Fibroblast of skin of scalp (primary cell): ENCODE results near the gene SGPP2.
"Not testable (repeated sequence)": the region's sequence is repeated elsewhere in the genome, so short reads cannot be mapped to it uniquely, and the experiment has no call there.

ENCODE experiments used
- DNase-seq: peaks from one replicate; pipeline ENCODE4 v3.0.0-alpha.2; 2013

SGPP2 gene

GRCh38 chr2:222582928-222583327, 158.6 kb downstream of the SGPP2 start:
- no peak for DNase-seq

DNA sequence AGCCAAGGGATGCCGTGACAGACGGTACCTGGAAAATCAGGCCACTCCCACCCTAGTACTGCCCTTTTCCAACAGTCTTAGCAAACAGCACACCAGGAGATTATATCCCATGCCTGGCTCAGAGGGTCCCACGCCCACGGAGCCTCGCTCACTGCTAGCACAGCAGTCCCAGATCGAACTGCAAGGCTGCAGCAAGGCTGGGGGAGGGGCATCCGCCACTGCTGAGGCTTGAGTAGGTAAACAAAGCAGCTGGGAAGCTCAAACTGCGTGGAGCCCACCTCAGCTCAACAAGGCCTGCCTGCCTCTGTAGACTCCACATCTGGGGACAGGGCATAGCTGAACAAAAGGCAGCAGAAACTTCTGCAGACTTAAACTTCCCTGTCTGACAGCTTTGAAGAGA, 160.2 kb downstream of the SGPP2 start:
- DNase-seq, result not testable (repeated sequence)

DNA sequence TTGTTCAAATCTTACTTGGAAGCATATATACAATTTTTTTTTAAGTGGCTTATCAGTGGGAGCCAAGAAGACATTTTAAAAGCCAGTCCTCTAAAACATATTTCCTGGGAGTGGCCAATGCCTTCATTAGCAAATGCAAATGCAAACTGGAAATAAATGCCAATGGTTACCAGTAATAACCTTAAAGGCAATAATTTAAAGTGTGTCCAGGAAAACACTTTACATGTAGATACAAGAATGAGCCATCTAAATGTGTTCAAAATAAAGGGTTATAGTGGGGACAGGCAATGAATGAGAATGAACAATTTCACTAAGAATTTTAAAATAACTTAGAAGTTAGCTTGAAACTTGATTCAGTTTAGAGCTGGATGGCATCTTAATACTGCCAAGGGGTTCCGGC, 167.3 kb downstream of the SGPP2 start:
- no peak for DNase-seq

DNA sequence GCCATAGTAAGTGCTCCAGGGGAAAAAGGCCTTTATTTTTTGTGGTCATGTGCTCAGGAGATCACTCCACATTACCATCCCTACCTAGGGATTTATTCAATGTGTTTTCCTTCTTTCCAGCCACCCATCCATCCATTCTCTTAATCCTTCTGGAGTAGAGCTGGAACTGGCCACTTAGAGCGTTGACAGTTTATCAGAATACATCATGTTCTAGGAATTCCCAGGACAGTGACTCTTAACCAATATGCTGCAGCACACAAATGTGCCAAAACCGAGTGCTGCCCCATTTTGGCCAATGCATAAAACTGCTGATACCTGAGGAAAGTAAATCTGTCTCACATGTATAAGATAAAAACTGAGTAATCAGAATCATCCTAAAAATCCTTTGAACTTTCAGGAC, 167.8 kb downstream of the SGPP2 start:
- DNase-seq, result peak; percentile 12

DNA sequence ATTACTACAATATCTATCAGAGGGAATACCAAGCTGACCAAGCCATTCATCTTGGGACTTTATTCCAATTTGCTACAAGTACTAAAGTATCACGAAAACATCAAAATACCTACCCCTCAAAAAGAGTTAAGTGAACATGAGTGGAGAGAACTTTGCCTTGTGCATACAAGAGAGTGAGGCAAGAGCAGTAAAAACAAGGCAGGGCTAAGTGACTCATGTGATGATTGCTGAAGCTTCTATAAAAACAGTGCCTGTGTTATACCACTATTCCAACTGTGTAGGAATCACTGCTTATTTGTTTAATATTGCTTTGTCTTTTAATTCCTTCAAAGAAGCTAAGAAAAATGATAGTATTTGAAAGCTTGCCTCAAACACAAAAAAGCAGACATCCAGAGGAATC, 170.3 kb downstream of the SGPP2 start:
- DNase-seq, result peak; percentile 51

GRCh38 chr2:222595581-222595980, 171.2 kb downstream of the SGPP2 start:
- peak; percentile 53 for DNase-seq

DNA sequence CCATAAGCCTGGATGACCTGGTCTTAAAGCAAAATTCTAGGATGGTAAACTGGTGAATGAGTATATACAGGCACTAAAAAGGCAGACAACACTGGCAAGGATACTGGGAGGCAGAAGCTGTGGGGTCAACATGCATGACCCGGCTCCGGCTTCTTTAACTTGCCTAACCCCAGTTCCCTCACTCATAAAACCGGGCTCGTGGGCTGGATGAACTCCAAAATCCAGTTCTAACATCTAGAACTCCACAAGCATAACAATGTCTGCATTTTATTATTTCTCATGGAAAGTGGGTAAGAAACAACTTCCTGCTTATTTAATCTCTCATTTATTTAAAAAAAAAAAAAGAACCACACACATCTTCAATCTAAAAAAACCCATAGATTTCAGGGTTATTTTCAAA, 174.3 kb downstream of the SGPP2 start:
- no peak for DNase-seq

DNA sequence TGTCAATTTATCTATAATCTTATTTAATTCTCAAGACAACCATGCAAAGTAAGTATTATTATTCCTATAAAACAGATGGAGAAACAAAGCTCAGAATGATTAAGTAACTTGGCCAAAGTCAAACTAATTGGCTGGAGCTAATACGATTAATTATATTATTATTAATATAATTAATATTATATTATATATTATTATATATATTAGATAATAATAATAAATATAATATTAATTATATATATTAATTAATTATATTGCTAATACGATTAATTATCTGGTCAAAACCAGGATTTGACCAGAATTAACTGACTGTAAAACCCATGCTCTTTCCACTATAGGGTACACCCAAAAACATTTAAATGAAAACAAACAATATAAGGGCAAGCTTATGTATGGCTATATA, 179.2 kb downstream of the SGPP2 start:
- DNase-seq, result no peak

DNA sequence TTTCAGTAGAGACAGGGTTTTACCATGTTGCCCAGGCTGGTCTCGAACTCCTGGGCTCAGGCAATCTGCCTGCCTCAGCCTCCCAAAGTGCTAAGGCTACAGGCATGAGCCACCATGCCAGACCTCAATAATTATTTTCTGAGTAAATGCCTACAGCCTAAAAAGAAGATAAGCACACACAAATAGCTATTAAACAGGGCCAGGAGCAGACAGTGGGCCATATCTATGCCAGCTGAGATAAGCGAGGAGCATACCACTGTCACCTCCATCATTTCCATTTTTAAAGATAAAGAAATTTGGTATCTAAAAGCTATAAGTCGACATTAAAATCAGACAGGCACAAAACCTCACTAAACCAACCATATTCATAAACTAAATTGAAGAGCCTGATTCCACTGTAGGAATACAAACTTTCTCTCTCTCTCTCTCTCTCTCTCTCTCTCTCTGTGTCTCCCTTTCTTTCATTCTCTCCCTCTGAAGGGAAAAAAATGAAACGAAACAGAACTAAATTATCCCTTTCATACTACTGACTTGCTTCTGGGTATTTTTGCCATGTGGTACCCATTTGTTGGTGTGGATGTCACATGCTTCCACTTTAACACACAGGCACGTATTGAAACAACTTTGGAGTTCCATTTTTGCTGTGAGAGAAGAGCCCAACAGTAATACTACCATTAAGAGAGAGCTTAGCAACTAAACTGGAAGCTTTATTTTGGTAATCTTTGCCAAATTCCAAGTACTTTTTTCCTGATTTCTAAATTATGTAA, 180.6 kb downstream of the SGPP2 start:
- DNase-seq, result no peak

DNA sequence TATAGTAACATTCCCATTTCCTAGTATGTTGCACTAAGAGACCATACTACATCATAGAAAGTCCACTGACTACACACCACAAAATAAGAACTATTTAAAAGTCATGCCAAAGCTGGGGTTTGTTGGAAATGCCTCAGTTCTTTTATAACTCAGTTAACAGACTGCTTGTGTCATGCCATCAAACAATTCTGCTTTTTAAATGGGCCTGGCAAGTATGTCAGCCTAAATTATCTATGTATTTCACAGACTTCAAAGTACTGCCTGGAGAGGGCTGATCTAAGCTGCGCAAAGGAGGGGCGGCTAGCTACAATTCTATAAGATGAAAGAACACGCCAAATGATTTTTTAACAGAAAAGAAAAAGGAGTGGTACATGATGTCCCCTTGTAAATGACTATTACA, 182.0 kb downstream of the SGPP2 start:
- DNase-seq, result no peak

DNA sequence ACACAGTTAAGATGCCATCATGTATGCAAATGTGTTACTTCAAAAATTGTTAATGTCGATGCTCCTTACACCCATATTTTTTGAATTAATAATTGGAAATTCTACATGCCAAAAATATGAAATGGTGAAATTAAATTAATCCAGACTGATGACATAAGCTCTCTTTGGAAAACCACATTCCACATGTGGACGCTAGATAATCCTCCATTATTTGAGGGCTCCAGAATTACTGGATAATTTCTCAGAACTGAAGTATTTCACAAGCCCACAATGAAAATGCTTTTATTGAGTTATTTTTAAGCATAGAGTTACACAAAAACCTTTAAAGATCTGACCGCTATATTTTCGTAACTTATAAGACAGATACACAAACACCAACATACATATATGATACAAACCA, 183.7 kb downstream of the SGPP2 start:
- DNase-seq, result peak; percentile 50

- DNase-seq, result peak; percentile 64
Observed at GRCh38 chr2:222609381-222609780, 185.0 kb downstream of the SGPP2 start.
